HK-2 (cell line): ENCODE measurements around the gene ATAD3B.
"Not testable (repeated sequence)": the region's sequence is repeated elsewhere in the genome, so short reads cannot be mapped to it uniquely, and the experiment has no call there.

Source experiments
- DNase-seq: peaks from one replicate; pipeline ENCODE4 v3.0.0-alpha.2; 2018; ENCODE audit not compliant: unreplicated experiment

Gene ATAD3B

GRCh38 chr1:1480488-1480867, 8.9 kb downstream of the ATAD3B start:
- not testable (repeated sequence) for DNase-seq

DNA sequence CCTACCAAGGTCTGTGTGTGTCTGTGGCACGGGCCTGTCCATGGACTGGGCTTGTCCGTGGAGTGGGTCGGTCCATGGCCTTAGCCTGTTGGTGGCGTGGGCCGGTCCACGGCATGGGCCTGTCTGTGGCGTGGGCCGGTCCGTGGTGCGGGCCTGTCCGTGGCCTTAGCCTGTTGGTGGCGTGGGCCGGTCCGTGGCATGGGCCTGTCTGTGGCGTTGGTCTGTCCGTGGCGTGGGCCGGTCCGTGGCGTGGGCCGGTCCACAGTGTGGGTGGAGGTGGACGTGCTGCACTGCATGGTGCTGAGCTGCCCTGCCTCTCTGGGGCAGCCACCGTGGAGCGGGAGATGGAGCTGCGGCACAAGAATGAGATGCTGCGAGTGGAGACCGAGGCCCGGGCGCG, 10.2 kb downstream of the ATAD3B start:
- DNase-seq, result not testable (repeated sequence)

- no peak for DNase-seq
Measured at GRCh38 chr1:1482856-1483255, 11.3 kb downstream of the ATAD3B start.

DNA sequence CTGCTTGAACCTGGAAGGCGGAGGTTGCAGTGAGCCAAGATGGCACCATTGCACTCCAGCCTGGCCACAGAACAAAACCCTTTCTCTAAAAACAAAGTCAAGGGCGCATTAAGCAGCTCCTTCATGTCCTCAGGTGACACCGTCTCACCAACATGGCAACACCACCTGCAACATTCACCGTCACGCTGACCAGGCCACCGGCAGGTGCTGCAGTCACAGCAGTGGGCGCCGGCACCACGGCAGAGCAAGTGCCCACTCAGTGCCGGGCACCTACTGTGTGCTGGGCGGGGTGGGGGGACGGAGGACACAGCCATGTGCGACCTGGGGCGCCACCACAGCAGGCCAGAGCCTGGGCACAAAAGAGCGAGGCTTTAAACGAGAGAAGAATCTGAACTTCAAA, 12.1 kb downstream of the ATAD3B start:
- no peak for DNase-seq

DNA sequence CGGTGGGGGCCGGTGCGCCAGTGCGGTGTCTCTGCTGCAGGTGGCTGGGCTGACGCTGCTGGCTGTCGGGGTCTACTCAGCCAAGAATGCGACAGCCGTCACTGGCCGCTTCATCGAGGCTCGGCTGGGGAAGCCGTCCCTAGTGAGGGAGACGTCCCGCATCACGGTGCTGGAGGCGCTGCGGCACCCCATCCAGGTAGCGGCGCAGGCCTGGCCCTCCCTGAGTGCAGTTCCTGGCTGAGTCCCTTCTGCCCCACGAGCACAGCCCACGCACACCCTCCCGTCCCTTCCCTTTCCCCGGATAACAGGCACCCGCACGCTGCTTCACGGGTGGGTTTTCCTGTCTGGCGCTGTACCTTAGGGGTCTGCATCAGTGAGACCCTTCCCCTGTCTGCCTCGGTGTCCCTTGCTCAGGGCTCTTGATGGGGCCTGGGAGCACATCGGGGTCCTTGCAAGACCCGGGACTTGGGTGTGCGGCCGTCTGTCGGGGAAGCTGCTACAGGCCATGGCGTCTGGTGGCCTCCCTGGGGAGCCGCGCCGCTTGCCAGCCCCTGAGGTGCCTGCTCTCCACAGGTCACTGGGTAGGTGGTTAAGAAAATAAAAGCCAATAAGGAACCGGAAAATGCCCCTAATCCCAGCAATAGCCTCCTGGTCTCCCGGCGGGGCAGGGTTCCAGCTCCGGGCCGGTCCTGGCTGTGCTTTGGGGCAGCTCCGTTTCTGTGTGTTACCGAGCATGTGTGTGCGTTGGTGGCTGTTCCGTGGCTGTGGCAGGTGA, 13.6 kb downstream of the ATAD3B start:
- DNase-seq, result not testable (repeated sequence)

DNA sequence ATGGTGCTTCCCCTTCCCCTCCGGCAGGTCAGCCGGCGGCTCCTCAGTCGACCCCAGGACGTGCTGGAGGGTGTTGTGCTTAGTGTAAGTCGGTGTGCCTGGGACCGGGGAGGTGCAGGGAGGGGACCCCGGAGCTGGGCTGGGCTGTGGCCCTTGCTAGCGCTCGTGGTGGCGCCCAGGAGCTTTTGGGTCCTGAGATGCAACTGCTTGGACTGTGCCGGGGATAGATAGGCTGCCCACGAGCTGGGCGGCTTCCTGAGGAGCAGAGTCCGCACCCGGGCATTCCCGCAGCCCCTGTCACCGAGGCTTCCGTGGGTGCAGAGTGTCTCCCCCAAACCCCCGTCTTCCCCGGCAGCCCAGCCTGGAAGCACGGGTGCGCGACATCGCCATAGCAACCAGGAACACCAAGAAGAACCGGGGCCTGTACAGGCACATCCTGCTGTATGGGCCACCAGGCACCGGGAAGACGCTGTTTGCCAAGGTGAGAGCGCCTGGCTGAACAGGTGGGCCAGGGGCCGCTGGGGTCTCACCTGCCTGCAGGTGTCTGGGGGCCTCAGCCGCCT, 14.3 kb downstream of the ATAD3B start:
- not testable (repeated sequence) for DNase-seq

DNA sequence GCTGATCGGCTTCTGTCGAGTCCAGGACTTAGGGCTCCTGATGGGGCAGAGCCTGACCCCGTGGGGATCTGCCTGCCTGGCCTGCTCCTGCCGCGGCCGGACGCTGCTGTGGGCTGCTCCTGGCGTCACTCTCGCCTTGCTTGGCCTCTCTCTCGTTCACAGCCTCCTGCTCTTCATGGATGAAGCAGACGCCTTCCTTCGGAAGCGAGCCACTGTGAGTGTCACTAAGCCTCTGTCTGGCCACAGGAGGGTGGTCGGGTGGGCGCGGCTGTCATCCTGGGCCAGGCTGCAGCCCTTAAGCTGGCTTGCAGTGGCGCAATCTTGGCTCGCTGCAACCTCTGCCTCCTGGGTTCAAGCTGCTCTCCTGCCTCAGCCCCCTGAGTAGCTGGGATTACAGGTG, 16.1 kb downstream of the ATAD3B start:
- no peak for DNase-seq

- DNase-seq, result no peak
Measured at GRCh38 chr1:1489231-1489630, 17.7 kb downstream of the ATAD3B start.

GRCh38 chr1:1489861-1490260, 18.3 kb downstream of the ATAD3B start:
- no peak for DNase-seq

- DNase-seq, result no peak
Measured at GRCh38 chr1:1490633-1491230, 19.2 kb downstream of the ATAD3B start.

DNA sequence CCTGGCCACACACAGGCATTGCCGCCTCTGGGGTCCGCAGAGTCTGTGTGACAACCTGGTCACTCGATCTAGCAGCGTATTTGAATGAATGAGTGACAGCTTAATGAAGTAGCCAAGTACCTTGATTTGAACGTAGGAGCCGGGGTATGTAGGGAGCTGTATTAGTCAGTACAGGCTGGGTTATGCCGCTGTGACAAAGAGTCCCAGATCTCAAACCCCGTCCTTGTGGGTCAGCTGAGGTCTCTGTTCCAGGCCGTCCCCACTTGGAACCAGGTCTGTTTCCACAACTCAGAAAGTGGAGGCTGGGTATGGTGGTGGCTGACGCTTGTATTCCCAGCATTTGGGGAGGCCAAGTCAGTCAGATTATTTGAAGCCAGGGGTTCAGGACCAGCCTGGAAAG, 20.0 kb downstream of the ATAD3B start:
- no peak for DNase-seq

DNA sequence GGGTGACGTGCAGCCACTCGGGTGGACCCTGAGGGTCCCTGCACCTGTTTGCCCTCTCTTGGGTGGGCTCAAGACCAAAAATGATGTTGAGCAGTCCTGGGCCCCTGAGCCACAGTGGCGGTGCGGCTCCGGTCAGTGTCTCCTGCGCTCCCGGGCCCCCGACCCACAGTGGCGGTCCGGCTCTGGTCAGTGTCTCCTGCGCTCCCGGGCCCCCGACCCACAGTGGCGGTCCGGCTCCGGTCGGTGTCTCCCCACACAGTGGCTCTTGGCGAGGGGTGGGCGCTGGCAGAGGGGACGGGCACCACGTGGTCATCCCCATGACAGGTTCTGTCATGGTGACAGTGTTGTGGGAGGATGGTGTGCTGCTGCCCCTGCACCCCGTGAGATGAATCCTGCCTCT, 22.7 kb downstream of the ATAD3B start:
- DNase-seq, result not testable (repeated sequence)

GRCh38 chr1:1495461-1495975, 24.0 kb downstream of the ATAD3B start:
- DNase-seq, result not testable (repeated sequence)

GRCh38 chr1:1504777-1505365, 33.3 kb downstream of the ATAD3B start:
- peak; percentile 85 for DNase-seq

GRCh38 chr1:1505366-1505798, 33.8 kb downstream of the ATAD3B start:
- not testable (repeated sequence) for DNase-seq

DNA sequence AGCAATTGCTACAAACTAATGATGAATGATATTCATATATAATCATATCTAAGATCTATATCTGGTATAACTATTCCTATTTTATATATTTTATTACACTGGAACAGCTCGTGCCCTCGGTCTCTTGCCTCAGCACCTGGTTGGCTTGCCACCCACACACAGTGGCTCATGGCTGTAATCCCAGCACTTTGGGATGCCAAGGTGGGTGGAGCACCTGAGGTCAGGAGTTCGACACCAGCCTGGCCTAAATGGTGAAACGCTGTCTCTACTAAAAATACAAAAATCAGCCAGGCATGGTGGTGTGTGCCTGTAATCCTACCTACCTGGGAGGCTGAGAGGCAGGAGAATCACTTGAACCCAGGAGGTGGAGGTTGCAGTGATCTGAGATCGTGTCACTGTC, 34.2 kb downstream of the ATAD3B start:
- DNase-seq, result peak; percentile 19

DNA sequence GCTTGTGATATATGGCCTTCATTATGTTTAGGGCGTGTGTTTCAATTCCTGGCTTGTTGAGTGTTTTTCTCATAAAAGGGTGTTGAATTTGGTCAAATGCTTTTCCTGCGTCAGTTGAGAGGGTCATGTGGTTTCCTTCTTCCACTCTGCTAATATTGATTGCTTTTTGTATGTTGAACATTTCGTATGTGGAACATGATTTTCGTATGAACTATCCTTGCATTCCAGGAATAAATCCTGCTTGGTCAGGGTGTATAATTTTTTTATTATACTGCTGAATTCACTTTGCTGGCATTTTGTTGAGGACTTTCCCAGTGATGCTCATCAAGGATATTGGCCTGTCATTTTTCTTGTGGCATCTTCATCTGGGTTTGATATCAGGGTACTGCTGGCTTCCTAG, 35.7 kb downstream of the ATAD3B start:
- no peak for DNase-seq

DNA sequence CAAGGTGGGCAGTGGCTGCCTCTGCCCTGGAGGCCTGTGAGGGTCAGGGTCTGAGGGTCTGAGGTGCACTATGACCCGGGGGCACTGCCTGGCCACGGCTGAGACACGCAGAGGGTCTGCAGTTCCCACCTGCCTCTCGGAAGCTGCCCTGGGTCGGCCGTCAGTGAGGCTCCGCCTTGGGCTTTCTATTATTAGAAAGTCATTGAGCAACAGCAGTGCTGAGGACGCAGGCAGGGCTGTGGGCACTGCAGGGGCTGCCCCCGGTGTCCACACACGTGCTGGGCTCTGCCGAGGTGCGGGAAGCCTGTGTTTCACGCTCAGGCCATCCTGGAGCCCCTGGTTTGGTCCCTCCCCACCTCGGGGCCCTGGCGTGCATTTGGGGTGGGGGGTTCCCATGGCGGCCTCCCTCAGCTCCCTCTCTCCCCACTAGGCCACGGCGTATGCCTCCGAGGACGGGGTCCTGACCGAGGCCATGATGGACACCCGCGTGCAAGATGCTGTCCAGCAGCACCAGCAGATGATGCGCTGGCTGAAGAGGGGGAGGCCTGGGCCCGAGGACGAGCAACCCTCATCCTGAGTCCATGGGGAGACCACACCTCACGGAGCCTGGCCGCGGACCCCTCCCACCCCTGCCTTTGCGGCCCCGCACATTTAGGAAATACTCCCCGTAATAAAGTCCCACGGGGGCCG, 37.4 kb downstream of the ATAD3B start:
- not testable (repeated sequence) for DNase-seq

- DNase-seq, result not testable (repeated sequence)
Measured at GRCh38 chr1:1509465-1509850, 37.9 kb downstream of the ATAD3B start.

- peak; percentile 31 for DNase-seq
Measured at GRCh38 chr1:1510912-1511532, 39.5 kb downstream of the ATAD3B start.

DNA sequence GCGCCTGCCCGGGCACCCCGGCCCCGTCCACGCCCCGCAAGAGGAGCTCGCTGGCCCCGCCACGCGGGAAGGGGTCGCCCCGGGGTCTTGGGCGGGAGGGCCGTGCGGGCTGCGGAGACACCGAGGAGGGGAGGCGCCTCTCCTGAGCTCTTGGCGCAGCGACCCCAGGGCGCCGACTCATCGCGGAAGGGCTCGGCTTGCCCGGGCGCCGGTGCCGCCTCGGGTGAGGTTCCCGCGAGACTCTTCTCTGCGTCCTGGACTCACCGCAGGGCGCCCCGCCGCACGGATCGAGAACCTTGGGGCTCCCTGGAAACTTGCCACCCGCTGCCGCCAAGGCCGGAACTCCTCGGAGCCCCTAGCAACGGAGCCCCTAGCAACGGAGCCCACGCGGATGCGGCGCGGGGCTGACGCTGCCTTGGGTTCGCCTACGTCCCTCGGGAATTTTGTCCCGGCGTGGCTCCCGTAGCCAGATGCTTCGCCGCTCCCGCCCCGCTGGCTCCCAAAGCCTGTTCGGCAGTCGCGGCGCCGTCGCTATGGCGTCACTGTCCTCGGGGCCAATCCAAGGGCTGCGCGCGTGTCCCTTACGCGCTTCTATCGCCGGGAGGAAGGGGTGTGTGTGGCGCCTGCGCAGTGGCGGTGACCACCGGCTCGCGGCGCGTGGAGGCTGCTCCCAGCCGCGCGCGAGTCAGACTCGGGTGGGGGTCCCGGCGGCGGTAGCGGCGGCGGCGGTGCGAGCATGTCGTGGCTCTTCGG, 40.1 kb downstream of the ATAD3B start, which contains the start of gene ATAD3A:
ATAD3A (plus strand) TSS at position 630 of the 753 bp plus-strand sequence; CDS start at position 737, 107 bp downstream.
- DNase-seq, result peak; percentile 97
